Measurements from ENCODE around the gene GEMIN4. TPM values are rescaled to one million over a fixed set of nuclear protein-coding genes. Genes with fewer than 3 reads are reported as not detected.

The GEMIN4 gene
- total RNA-seq = 8.4 and 8.7 TPM in 2 replicates

DNA sequence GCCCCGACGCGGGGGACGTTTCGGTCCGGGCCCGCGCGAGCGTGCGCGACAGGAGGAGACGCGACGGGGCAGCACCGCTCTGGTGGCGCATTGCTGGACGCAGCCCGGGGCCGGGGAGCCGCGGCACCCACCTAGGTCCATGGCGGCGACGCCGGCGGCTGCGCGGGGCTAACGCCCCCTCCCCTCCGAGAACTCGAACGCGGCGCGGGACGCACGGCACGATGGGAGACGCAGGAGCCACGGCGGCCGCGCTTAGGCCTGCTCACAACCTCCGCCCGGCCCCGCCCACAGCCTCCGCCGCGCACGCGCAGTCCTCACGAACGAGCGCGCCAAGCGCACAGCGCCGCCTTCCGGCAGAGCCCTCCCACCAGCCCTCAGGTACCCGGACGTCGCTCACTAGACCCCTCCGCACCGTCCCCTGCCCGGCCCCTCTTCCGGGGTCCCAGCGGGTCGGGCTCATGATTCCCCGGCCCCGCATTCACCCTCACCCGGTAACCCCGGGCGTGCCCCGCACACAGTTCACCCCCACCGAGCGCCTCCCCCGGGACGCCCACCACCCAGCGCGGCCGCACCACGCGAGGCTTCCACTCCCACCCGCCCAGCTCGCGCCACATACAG is at the start of gene GEMIN4:
Gene GEMIN4 (minus strand): TSS at position 263 of the 618 bp plus-strand sequence. CDS start 122 bp downstream, at position 141.
- FAIRE-seq = no peak
- peaks cover 5% of the 10 kb centered on the region for H3K36me3 ChIP-seq (ENCODE audit: control insufficient read depth, insufficient read depth, low read length)
- peak; percentile 64 for DNase-seq (ENCODE audit: low read depth)

DNA sequence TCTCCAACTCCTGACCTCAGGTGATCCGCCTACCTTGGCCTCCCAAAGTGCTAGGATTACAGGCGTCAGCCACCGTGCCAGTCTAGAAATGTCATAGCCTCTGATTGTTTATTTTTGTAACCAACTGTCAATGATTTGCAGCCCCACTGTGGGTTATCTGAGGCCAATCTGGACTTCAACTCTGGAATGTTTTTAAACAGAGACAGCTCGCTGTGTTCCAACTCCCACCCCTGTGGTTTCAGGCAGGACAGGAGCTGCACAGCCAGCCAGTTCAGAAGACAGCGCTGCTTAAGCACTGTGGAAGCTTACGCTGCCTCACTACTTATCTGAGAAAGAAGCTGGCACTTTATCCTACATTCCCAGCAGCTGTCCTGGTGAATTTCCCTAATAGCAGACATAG is 49.6 kb upstream of the GEMIN4 start:
- FAIRE-seq = no peak
- H3K36me3 ChIP-seq (ENCODE audit: control insufficient read depth, insufficient read depth, low read length) = peaks cover 19% of the 10 kb centered on the region

More for the DNA sequence above, at the start of gene GEMIN4:
- TF ChIP-seq, protein P1, sequence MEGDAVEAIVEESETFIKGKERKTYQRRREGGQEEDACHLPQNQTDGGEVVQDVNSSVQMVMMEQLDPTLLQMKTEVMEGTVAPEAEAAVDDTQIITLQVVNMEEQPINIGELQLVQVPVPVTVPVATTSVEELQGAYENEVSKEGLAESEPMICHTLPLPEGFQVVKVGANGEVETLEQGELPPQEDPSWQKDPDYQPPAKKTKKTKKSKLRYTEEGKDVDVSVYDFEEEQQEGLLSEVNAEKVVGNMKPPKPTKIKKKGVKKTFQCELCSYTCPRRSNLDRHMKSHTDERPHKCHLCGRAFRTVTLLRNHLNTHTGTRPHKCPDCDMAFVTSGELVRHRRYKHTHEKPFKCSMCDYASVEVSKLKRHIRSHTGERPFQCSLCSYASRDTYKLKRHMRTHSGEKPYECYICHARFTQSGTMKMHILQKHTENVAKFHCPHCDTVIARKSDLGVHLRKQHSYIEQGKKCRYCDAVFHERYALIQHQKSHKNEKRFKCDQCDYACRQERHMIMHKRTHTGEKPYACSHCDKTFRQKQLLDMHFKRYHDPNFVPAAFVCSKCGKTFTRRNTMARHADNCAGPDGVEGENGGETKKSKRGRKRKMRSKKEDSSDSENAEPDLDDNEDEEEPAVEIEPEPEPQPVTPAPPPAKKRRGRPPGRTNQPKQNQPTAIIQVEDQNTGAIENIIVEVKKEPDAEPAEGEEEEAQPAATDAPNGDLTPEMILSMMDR (IDR thresholded peaks at IDR 0.05; ENCODE audit: insufficient read depth, low read length, severe bottlenecking) = peak; percentile 100
- no peaks in the 10 kb centered on the region for H3K27me3 ChIP-seq (ENCODE audit: control insufficient read depth, insufficient read depth, low read length)
- peak within 1 kb of the TSS; percentile 73 for H3K4me3 ChIP-seq (ENCODE audit: low read depth, low read length)

DNA sequence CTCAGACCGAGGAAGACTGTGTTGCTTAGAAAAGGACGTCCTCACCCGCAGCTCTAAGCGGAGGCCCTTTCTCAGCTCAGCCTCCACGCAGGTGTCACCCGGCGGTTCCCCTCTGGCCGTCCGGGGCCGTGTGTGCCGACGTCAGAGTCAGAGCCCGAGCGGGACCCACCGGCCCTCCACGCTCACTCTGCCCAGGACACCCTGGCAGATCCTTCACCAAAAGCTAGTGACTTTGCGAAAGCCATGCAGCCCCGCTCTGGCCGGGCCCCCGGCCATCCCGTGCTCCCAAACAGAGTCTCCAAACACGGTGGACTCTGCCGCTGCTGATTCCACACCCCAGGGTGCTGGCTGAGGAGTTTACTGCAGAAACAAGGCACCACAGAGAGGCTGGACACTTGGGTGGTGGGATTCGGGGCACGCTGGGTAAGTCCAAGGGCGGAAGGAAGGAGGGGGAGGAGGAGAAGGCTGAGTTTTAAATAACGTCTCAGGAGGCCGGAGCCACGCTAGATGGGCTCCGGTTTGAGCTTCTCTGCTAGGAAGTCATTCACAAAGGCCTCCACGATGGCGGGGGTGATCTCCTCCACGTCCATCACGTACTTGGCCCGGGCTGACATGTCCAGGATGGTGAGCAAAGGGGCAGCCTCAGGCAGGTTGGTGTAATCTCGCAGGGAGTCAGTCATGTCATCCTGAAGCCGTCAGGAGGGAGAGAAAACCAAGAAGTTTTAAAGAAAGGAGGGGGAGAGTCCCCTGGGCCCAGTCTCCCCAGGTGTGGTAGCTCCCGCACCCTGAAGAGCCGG is 48.6 kb upstream of the GEMIN4 start:
- peak; percentile 43 for FAIRE-seq

More for the DNA sequence above, 49.6 kb upstream of the GEMIN4 start:
- TF ChIP-seq, protein P1 (IDR thresholded peaks at IDR 0.05; ENCODE audit: insufficient read depth, low read length, severe bottlenecking) = no peak
- no peaks in the 10 kb centered on the region for H3K27me3 ChIP-seq (ENCODE audit: control insufficient read depth, insufficient read depth, low read length)
- H3K4me3 ChIP-seq (ENCODE audit: low read depth, low read length) = no peak overlapping the region
- DNase-seq (ENCODE audit: low read depth) = no peak

DNA sequence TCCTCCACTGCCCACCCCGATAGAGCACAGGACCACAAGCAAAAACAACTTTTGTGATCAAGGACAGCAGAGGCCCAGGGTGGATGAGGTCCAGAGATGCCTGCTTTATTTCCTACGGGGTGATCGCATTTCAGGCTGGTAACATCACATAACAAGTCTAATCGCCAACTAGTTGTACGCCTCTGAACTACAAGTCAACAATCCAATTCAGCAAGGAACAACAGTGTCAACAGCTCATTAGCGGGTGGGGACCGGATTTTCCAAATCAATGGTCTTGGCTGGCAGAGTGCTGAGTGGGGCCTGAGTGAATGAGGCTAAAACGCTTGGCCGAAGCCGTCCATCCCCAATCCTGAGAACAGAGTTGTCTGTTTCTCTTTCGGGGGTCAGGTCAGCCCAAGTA is 47.2 kb upstream of the GEMIN4 start:
- H3K27me3 ChIP-seq (ENCODE audit: control insufficient read depth, insufficient read depth, low read length) = no peaks in the 10 kb centered on the region
- FAIRE-seq (peak; percentile 89), DNase-seq (ENCODE audit: low read depth) (no peak)
- no peak overlapping the region for H3K4me3 ChIP-seq (ENCODE audit: low read depth, low read length)
- H3K36me3 ChIP-seq (ENCODE audit: control insufficient read depth, insufficient read depth, low read length) = peaks cover 15% of the 10 kb centered on the region
- TF ChIP-seq, protein P1 (IDR thresholded peaks at IDR 0.05; ENCODE audit: insufficient read depth, low read length, severe bottlenecking) = no peak

More for the DNA sequence above, 48.6 kb upstream of the GEMIN4 start:
- H3K36me3 ChIP-seq (ENCODE audit: control insufficient read depth, insufficient read depth, low read length) = peaks cover 19% of the 10 kb centered on the region
- TF ChIP-seq, protein P1 (IDR thresholded peaks at IDR 0.05; ENCODE audit: insufficient read depth, low read length, severe bottlenecking) = no peak
- no peaks in the 10 kb centered on the region for H3K27me3 ChIP-seq (ENCODE audit: control insufficient read depth, insufficient read depth, low read length)
- H3K4me3 ChIP-seq (ENCODE audit: low read depth, low read length) = no peak overlapping the region
- no peak for DNase-seq (ENCODE audit: low read depth)

DNA sequence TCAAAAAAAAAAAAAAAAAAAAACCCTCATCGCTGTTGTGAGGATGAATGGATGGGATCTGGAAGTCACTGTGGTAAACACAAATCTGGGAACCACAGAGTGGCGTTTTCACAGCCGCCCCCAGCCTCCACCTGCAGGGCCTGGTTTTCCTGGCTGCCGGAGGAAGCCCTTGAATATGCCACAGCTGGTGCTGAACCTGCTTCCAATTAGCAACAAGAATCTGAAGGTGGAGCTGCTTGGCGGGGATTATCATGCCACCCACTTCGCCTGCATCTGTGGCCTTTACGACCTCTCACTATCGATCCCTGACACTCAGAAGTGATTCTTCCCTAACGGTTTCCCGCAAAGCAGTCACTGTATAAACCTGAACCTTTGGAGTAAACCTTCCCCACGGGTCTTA is 46.2 kb upstream of the GEMIN4 start:
- FAIRE-seq = no peak

More for the DNA sequence above, 46.2 kb upstream of the GEMIN4 start:
- H3K4me3 ChIP-seq (ENCODE audit: low read depth, low read length) = no peak overlapping the region
- TF ChIP-seq, protein P1 (IDR thresholded peaks at IDR 0.05; ENCODE audit: insufficient read depth, low read length, severe bottlenecking) = no peak
- peaks cover 13% of the 10 kb centered on the region for H3K36me3 ChIP-seq (ENCODE audit: control insufficient read depth, insufficient read depth, low read length)
- no peaks in the 10 kb centered on the region for H3K27me3 ChIP-seq (ENCODE audit: control insufficient read depth, insufficient read depth, low read length)
- DNase-seq (ENCODE audit: low read depth) = no peak
